ENCODE results near the gene STARD10. TPM values are rescaled to one million over a fixed set of nuclear protein-coding genes. Genes with fewer than 3 reads are reported as not detected.

STARD10 gene
- total and polyA plus RNA-seq, 2 donors from 2014 or later, result 40.7 to 127 TPM

- no peak for FAIRE-seq
- no peak for DNase-seq
- no peak overlapping the region for H3K4me3 ChIP-seq (ENCODE audit: low read length in 3 of 3)
- H3K36me3 ChIP-seq (ENCODE audit: control insufficient read depth in 2 of 3, insufficient read depth in 3 of 3, low read length in 3 of 3), result no peaks in the 10 kb centered on the region
- no peak overlapping the region for H3K27ac ChIP-seq (ENCODE audit: low read depth in 2 of 2, low read length in 2 of 2)
- intact Hi-C loops (cut with DNase I), result loop anchor here (10.0 kb wide), 1 partner anchor 55 kb away; no protein-coding TSS in a partner anchor
- no peaks in the 10 kb centered on the region for H3K9me3 ChIP-seq (ENCODE audit: control insufficient read depth in 2 of 3, insufficient read depth in 1 of 3, low read length in 3 of 3)
- peaks cover 2 to 14% (median 13%) of the 10 kb centered on the region in 3 donors for H3K4me1 ChIP-seq (ENCODE audit: control insufficient read depth in 2 of 3, insufficient read depth in 2 of 3, low read depth in 1 of 3, low read length in 3 of 3)
- no peak overlapping the region for H3K9ac ChIP-seq (ENCODE audit: low read length in 3 of 3)
- H3K27me3 ChIP-seq (ENCODE audit: control insufficient read depth, insufficient read depth, low read length), result no peaks in the 10 kb centered on the region
- TF ChIP-seq CTCF (IDR thresholded peaks at IDR 0.05; ENCODE audit: borderline replicate concordance, extremely low read depth, insufficient read depth), result no peak
Observed at GRCh38 chr11:72789493-72790131, 4.2 kb downstream of the STARD10 start.

GRCh38 chr11:72788241-72788640, 5.6 kb downstream of the STARD10 start:
- DNase-seq (no peak), FAIRE-seq (no peak)
- intact Hi-C loops (cut with DNase I), result loop anchor here (10.0 kb wide), 1 partner anchor 53 kb away; no protein-coding TSS in a partner anchor
- H3K4me1 ChIP-seq (ENCODE audit: control insufficient read depth in 2 of 3, insufficient read depth in 2 of 3, low read depth in 1 of 3, low read length in 3 of 3), result peaks cover 0 to 14% (median 11%) of the 10 kb centered on the region in 3 donors
- H3K36me3 ChIP-seq (ENCODE audit: control insufficient read depth in 2 of 3, insufficient read depth in 3 of 3, low read length in 3 of 3), result no peaks in the 10 kb centered on the region
- H3K4me3 ChIP-seq (ENCODE audit: low read length in 3 of 3), result no peak overlapping the region
- TF ChIP-seq CTCF (IDR thresholded peaks at IDR 0.05; ENCODE audit: borderline replicate concordance, extremely low read depth, insufficient read depth), result no peak
- H3K27me3 ChIP-seq (ENCODE audit: control insufficient read depth, insufficient read depth, low read length), result no peaks in the 10 kb centered on the region
- no peak overlapping the region for H3K9ac ChIP-seq (ENCODE audit: low read length in 3 of 3)
- no peak overlapping the region for H3K27ac ChIP-seq (ENCODE audit: low read depth in 2 of 2, low read length in 2 of 2)
- no peaks in the 10 kb centered on the region for H3K9me3 ChIP-seq (ENCODE audit: control insufficient read depth in 2 of 3, insufficient read depth in 1 of 3, low read length in 3 of 3)

- intact Hi-C loops (cut with DNase I), result loop anchor here (10.0 kb wide), 1 partner anchor 53 kb away; no protein-coding TSS in a partner anchor
- H3K27me3 ChIP-seq (ENCODE audit: control insufficient read depth, insufficient read depth, low read length), result no peaks in the 10 kb centered on the region
- DNase-seq (peak in 2 of 5 donors; percentile 41 to 59), FAIRE-seq (no peak)
- peaks cover 0 to 15% (median 6%) of the 10 kb centered on the region in 3 donors for H3K4me1 ChIP-seq (ENCODE audit: control insufficient read depth in 2 of 3, insufficient read depth in 2 of 3, low read depth in 1 of 3, low read length in 3 of 3)
- no peak overlapping the region for H3K9ac ChIP-seq (ENCODE audit: low read length in 3 of 3)
- TF ChIP-seq CTCF (IDR thresholded peaks at IDR 0.05; ENCODE audit: borderline replicate concordance, extremely low read depth, insufficient read depth), result no peak
- H3K9me3 ChIP-seq (ENCODE audit: control insufficient read depth in 2 of 3, insufficient read depth in 1 of 3, low read length in 3 of 3), result no peaks in the 10 kb centered on the region
- H3K36me3 ChIP-seq (ENCODE audit: control insufficient read depth in 2 of 3, insufficient read depth in 3 of 3, low read length in 3 of 3), result no peaks in the 10 kb centered on the region
- H3K27ac ChIP-seq (ENCODE audit: low read depth in 2 of 2, low read length in 2 of 2), result no peak overlapping the region
- H3K4me3 ChIP-seq (ENCODE audit: low read length in 3 of 3), result no peak overlapping the region
Observed at GRCh38 chr11:72787216-72788104, 6.4 kb downstream of the STARD10 start.

Data from kidney (tissue), 14 donors.